ENCODE results near the gene ADD1.

Gene ADD1, protein sequence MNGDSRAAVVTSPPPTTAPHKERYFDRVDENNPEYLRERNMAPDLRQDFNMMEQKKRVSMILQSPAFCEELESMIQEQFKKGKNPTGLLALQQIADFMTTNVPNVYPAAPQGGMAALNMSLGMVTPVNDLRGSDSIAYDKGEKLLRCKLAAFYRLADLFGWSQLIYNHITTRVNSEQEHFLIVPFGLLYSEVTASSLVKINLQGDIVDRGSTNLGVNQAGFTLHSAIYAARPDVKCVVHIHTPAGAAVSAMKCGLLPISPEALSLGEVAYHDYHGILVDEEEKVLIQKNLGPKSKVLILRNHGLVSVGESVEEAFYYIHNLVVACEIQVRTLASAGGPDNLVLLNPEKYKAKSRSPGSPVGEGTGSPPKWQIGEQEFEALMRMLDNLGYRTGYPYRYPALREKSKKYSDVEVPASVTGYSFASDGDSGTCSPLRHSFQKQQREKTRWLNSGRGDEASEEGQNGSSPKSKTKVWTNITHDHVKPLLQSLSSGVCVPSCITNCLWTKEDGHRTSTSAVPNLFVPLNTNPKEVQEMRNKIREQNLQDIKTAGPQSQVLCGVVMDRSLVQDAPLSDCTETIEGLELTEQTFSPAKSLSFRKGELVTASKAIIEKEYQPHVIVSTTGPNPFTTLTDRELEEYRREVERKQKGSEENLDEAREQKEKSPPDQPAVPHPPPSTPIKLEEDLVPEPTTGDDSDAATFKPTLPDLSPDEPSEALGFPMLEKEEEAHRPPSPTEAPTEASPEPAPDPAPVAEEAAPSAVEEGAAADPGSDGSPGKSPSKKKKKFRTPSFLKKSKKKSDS

GRCh38 chr4:2843263-2843940 lies at the start of gene ADD1:
TSS of gene ADD1 (plus strand) at chr4:2843844. CDS start at chr4:2875916, 32,072 bp downstream.
- peak; percentile 98 for DNase-seq

- peak; percentile 53 for DNase-seq
Observed at GRCh38 chr4:2794486-2795299, 49.0 kb upstream of the ADD1 start.

GRCh38 chr4:2795300-2795892 lies 48.2 kb upstream of the ADD1 start:
- no peak for DNase-seq

DNA sequence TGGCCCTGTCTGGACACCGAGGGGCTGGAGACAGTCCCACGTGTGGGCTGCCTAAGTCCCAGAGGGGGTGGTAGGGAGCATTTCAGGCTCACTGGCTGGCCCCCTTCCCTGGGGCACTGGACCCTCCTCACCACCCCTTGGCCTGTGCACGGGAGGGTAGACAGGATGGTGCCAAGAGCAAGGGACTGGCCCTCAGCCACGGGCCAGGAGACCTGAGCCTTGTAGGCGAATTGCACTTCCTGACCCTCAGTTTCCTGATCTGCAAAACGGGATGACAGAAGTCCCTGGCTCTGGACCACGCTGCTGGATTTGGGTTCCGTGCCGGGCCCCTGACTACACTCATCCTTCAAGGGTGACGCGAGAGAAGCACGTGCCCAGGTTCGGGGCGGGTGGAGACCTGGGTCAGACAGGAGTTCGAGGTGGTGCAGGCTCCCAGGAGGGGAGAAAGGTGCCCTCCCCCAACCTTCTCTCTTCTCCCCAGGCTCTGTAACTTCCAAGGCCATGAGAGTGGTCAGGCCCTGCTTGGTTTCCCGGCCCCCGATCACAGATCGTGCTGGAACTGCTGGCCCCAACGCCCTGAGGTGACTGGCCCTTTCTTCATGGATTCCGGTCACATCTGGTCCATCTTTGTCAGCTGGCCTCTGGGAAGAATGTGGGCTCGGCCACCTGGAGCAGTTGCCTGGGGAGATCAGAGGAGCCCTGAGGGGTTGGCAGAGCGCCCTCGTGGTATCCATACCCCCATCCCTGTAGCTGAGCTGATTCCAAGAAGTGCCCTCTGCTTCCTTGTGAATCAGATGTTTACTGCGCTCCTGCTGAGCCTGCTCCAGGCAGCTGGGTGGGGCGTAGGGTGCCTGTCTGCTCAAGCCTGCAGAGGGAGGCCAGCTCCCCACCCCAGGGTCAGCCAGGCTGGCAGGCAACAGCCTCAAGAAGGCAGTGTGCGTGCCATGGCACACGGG lies 47.5 kb upstream of the ADD1 start:
- peak; percentile 29 for DNase-seq

DNA sequence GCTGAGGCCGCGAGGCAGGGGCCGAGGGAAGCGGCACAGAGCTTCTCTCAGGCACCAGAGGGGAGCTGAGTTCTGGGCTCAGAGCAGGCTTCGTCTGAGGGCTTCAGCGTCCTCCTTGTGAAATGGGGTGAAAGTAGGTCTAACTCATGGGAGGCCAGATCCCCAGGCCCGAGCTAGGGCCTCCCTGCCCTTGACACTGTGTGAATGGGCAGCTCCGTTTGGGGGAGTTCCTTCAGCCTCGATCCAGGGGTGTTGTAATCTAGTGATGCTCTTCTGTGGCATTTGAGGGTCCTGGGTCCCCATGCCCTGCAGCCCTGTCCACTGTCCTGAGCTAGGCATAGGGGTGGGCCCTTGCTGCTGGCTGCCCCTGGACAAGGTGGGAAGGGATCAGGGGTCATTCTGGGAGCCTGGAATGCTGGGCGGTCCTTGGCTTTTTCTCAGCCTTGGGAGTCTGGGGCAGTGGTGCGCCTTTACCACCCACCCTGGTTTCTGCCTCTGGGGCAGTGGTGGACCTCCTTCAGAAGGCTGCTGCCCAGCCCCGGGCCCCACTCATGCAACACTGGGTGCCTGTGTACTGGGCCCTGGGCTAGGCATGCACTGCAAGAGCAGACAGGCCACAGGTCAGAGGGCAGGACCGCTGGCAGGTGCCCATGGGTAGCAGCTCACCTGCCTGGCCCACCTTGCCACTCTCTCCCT lies 46.6 kb upstream of the ADD1 start:
- no peak for DNase-seq

GRCh38 chr4:2797545-2798305 lies 45.9 kb upstream of the ADD1 start:
- peak; percentile 22 for DNase-seq

DNA sequence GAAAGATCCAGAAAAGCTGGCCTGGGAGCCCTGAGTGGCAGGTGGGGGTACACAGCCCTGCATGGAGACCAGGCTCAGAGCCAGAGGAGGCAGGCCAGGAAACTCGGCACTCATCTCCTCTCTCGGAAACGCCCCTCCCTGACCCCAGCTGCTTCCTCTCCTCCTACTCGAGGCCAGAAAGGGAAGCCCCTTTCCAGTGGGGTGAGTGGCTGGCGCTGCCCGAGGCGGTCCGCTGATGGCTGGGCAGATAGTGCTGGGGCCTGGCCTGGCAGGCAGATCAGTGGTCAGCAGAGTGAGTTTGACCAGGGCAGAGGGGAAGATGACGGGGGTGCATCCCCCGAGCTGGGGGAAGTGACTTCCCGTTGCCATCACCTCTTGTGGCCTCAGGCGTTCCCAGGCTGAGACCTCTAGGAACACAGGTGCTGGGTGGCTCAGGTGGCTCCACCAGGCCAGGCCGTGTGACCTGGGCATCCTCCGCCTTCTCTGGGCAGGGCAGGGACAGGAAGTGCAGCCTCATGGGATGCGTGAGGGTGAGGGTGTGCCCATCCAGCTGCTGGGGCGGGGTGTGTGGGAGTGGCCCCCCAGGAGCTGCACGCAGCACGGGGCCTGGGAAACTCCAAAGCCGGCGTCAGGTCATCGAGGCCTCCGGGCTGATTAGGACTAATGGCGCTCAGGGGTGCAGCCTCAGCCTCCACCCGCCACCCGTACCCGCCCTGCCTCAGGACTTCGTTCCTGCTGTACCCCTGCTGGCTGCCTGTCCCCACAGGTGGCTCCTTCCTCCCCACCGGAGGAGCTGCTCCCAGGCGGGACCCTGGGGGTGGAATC lies 45.0 kb upstream of the ADD1 start:
- peak; percentile 87 for DNase-seq

GRCh38 chr4:2799224-2799911 lies 44.3 kb upstream of the ADD1 start:
- DNase-seq: peak; percentile 25

- DNase-seq: peak; percentile 33
Observed at GRCh38 chr4:2799971-2800690, 43.5 kb upstream of the ADD1 start.

GRCh38 chr4:2800691-2801596 lies 42.7 kb upstream of the ADD1 start:
- peak; percentile 97 for DNase-seq

GRCh38 chr4:2802618-2803531 lies 40.8 kb upstream of the ADD1 start:
- peak; percentile 16 for DNase-seq

DNA sequence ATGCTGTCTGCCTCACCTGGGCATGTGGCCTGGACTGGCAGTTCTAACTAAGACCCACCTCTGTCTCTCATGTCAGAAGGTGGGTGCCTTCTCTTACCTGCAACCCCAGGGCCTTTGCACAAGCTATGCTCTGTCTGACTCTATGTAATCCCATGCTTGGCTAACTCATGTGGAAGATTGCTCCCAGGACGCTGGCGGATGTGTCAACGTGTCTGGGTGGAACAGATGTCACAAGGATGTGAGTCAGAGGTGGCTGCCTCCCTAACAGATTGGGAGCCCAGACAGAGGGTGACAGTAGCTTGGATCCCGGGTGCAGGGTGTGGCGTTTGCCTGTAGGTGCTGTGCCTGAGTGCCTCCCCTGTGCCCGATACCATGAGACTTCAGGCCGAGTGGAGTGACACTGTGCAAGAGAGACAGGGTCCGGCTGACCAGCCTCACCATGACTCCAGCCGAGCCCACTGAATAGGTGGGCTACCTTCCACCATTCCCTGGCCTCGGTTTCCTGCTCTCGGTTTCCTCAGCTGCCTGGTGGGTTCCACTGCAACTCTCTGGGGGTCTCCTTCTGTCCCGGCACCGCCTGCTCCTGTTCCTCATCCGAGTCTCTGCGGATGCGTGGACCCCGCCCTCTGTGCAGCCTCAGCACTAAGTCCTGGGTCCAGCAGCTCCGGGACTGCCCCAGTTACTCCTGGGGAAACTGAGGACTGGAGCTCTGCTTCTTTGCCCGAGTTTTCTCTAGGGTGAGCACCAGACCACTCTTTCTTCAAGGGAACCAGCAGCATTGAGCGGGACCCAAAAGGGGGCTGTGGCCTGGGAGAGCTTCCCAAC lies 39.8 kb upstream of the ADD1 start:
- DNase-seq: peak; percentile 26

DNA sequence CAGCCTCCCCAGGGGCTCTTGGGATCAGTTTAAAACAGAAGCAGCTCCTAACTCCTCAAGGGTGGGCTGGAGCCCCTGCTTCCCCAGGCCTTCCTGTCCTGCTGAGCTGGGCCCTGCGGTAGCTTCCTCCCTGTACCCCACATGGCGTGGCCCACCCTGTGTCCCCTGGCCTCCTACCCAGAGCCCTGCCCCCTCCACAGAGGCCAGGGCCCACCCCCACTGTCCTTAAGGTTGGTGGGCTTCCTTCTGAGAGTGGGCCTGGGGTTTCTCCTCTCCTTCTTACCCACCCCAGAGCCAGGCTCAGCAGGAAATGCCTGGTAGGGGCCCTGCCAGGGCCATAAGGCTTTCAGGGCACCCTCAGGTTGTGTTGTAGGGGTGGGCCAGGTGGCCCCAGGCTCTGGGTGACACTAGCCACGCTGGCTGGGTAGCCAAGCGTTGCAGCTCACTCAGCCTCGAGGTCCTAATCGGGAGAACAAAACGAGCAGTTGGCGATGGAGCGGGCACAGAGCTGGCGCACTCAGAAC lies 39.1 kb upstream of the ADD1 start:
- peak; percentile 16 for DNase-seq
